Measurements from ENCODE around the gene CRKL.

CRKL gene

GRCh38 chr22:20993304-20994127 lies 76.3 kb downstream of the CRKL start:
- DNase-seq (ENCODE audit: low read depth), result no peak
- no peak for TF ChIP-seq CTCF (IDR thresholded peaks at IDR 0.05; ENCODE audit: insufficient read depth, low read depth, low read length, missing control alignments)
- no peak overlapping the region for H3K4me3 ChIP-seq (ENCODE audit: low read depth, low read length)

- no peak overlapping the region for H3K4me3 ChIP-seq (ENCODE audit: low read depth, low read length)
- DNase-seq (ENCODE audit: low read depth), result no peak
- no peak for TF ChIP-seq CTCF (IDR thresholded peaks at IDR 0.05; ENCODE audit: insufficient read depth, low read depth, low read length, missing control alignments)
These were observed 77.1 kb downstream of the CRKL start for GRCh38 chr22:20994128-20994901.

GRCh38 chr22:20994902-20995241 lies 77.7 kb downstream of the CRKL start:
- no peak for DNase-seq (ENCODE audit: low read depth)
- H3K4me3 ChIP-seq (ENCODE audit: low read depth, low read length), result no peak overlapping the region
- TF ChIP-seq CTCF (IDR thresholded peaks at IDR 0.05; ENCODE audit: insufficient read depth, low read depth, low read length, missing control alignments), result no peak

GRCh38 chr22:20995329-20996030 lies 78.3 kb downstream of the CRKL start:
- DNase-seq (ENCODE audit: low read depth), result no peak
- no peak for TF ChIP-seq CTCF (IDR thresholded peaks at IDR 0.05; ENCODE audit: insufficient read depth, low read depth, low read length, missing control alignments)
- H3K4me3 ChIP-seq (ENCODE audit: low read depth, low read length), result no peak overlapping the region

DNA sequence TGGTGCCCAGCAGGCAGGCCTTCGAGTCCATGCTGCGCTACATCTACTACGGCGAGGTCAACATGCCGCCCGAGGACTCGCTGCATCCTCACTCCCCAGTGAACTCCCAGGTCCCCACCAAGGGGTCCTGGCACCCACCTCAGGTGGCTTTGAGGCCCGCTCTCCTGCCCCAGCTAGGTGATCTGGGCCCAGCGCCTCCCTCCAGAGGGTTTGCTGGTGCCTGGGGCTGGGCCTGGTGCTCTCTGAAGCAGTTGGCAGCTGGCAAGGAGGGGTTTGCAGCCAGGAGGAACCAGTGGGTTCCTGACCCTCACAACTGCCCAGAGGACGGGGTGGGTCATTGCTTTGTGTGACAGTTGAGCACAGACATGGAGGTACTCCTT lies 78.8 kb downstream of the CRKL start:
- H3K4me3 ChIP-seq (ENCODE audit: low read depth, low read length), result no peak overlapping the region
- DNase-seq (ENCODE audit: low read depth), result no peak
- no peak for TF ChIP-seq CTCF (IDR thresholded peaks at IDR 0.05; ENCODE audit: insufficient read depth, low read depth, low read length, missing control alignments)

DNA sequence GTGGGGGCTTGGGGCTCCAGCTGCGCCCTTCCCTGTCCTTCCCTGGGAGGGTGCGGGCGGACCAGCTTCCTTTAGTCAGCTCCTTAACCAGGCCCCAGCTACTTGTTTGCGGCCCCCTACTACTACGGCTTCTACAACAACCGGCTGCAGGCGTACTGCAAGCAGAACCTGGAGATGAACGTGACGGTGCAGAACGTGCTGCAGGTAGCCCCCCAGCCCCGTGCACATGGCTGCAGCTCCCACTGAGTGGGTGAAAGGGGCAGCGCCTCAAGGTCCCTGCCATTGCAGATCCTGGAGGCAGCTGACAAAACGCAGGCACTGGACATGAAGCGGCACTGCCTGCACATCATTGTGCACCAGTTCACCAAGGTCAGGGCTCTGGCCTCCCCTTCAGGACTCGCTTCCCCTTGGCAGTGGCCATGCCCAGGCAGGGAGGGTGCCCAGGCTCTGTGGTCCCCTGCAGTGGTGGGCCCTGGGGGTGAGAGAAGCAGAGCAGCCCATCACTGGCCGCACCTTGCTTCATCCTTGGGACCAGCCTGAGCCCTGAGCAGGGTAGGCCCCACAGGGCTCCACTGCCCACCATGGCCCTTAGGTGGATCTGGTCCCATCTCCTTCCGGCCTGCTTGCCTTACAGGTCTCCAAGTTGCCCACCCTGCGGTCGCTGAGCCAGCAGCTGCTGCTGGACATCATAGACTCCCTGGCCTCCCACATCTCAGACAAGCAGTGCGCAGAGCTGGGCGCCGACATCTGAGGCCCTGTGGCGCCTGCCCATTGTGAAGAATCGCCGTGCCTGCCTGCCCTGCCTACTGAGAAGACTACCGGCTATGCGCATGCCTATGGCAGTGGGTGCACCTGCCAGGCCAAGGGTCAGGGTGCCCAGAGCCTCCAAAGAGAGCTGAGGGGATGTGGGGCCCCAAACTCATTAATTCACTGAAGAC lies 79.7 kb downstream of the CRKL start:
- no peak for TF ChIP-seq CTCF (IDR thresholded peaks at IDR 0.05; ENCODE audit: insufficient read depth, low read depth, low read length, missing control alignments)
- DNase-seq (ENCODE audit: low read depth), result no peak
- no peak overlapping the region for H3K4me3 ChIP-seq (ENCODE audit: low read depth, low read length)
